GM18951 (cell line): Measurements from ENCODE around the gene MOV10L1.

Experiments
- POLR2A ChIP-seq: IDR thresholded peaks from 4 replicates; pipeline ENCODE4 v1.6.1; 2011; ENCODE audit warnings: mild to moderate bottlenecking; ENCODE audit not compliant: insufficient read length, insufficient read depth; ENCODE audit errors: extremely low read depth
- in situ Hi-C: fragments of 300-500 bp; cut with MboI; formaldehyde crosslinking; loops from one replicate; pipeline ENCODE4 v1.12.0; 2022; ENCODE audit warnings: low sequenced_read_pairs, mixed read lengths, inconsistent platforms; ENCODE audit not compliant: unreplicated experiment

MOV10L1 gene

GRCh38 chr22:50090412-50090714, 557 bp downstream of the MOV10L1 start:
- in situ Hi-C loops = no loop called here
- no peak for TF ChIP-seq POLR2A

- in situ Hi-C loops = no loop called here
- TF ChIP-seq POLR2A = no peak
Observed at GRCh38 chr22:50091092-50091768, 1.4 kb downstream of the MOV10L1 start.

GRCh38 chr22:50092342-50092741, 2.5 kb downstream of the MOV10L1 start:
- in situ Hi-C loops = no loop called here
- TF ChIP-seq POLR2A = no peak

GRCh38 chr22:50098052-50098451, 8.2 kb downstream of the MOV10L1 start:
- TF ChIP-seq POLR2A = no peak
- in situ Hi-C loops = no loop called here

GRCh38 chr22:50101870-50102565, 12.2 kb downstream of the MOV10L1 start:
- in situ Hi-C loops = no loop called here
- TF ChIP-seq POLR2A = no peak

GRCh38 chr22:50102946-50103345, 13.1 kb downstream of the MOV10L1 start:
- no peak for TF ChIP-seq POLR2A
- in situ Hi-C loops = no loop called here

GRCh38 chr22:50104141-50104544, 14.3 kb downstream of the MOV10L1 start:
- no peak for TF ChIP-seq POLR2A
- in situ Hi-C loops = no loop called here

GRCh38 chr22:50105208-50106100, 15.6 kb downstream of the MOV10L1 start:
- in situ Hi-C loops = no loop called here
- peak; percentile 44 for TF ChIP-seq POLR2A

GRCh38 chr22:50107529-50107928, 17.7 kb downstream of the MOV10L1 start:
- TF ChIP-seq POLR2A = no peak
- in situ Hi-C loops = no loop called here

- no peak for TF ChIP-seq POLR2A
- in situ Hi-C loops = no loop called here
Observed at GRCh38 chr22:50111056-50111455, 21.2 kb downstream of the MOV10L1 start.

- in situ Hi-C loops = no loop called here
- no peak for TF ChIP-seq POLR2A
Observed at GRCh38 chr22:50112151-50113118, 22.6 kb downstream of the MOV10L1 start.

GRCh38 chr22:50114221-50115021, 24.6 kb downstream of the MOV10L1 start:
- no peak for TF ChIP-seq POLR2A
- in situ Hi-C loops = no loop called here
